ENCODE results near the gene MEIOB. TPM values are rescaled to one million over a fixed set of nuclear protein-coding genes. Genes with fewer than 3 reads are reported as not detected.

MEIOB gene
- total RNA-seq, 6 experiments from 2014 or later, result not detected

GRCh38 chr16:1822801-1823200, 49.2 kb downstream of the MEIOB start:
- Mint-ChIP-seq H3K27me3 (ENCODE audit: insufficient read depth) (peaks cover 3% of the 10 kb centered on the region; the same call in 1 of the 2 replicates), H3K36me3 (ENCODE audit: low read depth) (peaks cover 6% of the 10 kb centered on the region), H3K27ac (no peak overlapping the region), H3K9me3 (no peaks in the 10 kb centered on the region), H3K4me3 (no peak overlapping the region), H3K4me1 (ENCODE audit: low read depth) (peaks cover 18% of the 10 kb centered on the region)
- TF ChIP-seq, protein P1, sequence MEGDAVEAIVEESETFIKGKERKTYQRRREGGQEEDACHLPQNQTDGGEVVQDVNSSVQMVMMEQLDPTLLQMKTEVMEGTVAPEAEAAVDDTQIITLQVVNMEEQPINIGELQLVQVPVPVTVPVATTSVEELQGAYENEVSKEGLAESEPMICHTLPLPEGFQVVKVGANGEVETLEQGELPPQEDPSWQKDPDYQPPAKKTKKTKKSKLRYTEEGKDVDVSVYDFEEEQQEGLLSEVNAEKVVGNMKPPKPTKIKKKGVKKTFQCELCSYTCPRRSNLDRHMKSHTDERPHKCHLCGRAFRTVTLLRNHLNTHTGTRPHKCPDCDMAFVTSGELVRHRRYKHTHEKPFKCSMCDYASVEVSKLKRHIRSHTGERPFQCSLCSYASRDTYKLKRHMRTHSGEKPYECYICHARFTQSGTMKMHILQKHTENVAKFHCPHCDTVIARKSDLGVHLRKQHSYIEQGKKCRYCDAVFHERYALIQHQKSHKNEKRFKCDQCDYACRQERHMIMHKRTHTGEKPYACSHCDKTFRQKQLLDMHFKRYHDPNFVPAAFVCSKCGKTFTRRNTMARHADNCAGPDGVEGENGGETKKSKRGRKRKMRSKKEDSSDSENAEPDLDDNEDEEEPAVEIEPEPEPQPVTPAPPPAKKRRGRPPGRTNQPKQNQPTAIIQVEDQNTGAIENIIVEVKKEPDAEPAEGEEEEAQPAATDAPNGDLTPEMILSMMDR (IDR thresholded peaks at IDR 0.05), result no peak
- DNase-seq, result no peak

DNA sequence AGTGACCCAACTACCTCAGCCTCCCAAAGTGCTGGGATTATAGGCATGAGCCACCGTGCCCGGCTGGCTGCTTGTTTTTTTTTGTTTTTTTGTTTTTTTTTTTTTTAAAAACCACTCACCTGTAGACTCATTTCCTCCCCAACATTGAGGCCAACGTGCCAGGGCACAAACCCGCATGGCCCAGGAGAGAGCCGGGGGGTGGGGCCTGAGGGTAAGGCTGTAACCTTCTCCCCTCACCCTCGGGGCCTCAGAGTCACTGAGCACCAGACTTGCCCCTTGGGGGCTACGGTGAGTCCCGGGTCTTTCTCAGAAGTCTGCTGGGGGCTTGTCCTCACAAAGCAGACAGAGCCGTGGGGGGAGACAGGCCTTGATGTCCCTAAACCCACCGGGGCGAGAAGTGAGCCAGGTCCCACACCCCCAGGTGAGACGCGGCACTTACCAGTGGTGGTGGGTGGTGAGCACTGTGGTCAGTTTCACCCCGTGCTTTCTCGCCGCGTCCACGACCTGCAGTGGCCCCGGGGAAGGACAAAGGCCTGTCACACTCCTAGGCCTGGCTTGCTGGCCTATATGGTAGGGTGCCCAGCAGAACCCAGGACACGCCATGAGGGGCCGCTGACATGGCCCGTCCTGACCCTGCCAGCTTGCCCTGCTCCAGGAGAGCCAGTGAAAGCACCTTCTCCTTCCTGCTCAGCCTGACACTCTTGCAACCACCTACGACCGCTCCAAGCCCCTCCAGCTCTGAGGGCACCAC, 49.9 kb downstream of the MEIOB start:
- Mint-ChIP-seq H3K27ac (no peak overlapping the region), H3K36me3 (ENCODE audit: low read depth) (no peaks in the 10 kb centered on the region), H3K9me3 (no peaks in the 10 kb centered on the region), H3K4me3 (no peak overlapping the region), H3K27me3 (ENCODE audit: insufficient read depth) (peaks cover 3% of the 10 kb centered on the region; the same call in 1 of the 2 replicates), H3K4me1 (ENCODE audit: low read depth) (peaks cover 13% of the 10 kb centered on the region)
- DNase-seq, result no peak
- TF ChIP-seq, protein P1 (IDR thresholded peaks at IDR 0.05), result no peak

DNA sequence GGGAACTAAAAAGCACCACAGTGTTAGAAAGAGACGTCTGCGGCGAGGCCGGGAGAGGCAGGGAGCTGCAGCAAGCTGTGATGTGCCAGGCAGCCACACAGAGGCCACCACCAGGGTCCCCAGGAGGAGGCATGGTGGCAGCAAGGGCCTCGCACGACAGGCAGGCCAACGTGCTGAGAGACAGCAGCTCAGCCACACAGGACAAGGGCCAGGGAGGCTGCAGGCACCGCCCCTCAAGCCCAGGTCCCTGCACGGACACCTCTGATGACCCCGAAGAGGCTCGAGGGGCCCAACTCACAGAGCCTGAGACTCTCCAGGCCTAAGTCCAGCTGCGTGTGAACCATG, 51.0 kb downstream of the MEIOB start:
- H3K9me3 Mint-ChIP-seq, result no peaks in the 10 kb centered on the region
- TF ChIP-seq, protein P1 (IDR thresholded peaks at IDR 0.05), result no peak
- H3K36me3 Mint-ChIP-seq (ENCODE audit: low read depth), result no peaks in the 10 kb centered on the region
- H3K4me3 Mint-ChIP-seq, result no peak overlapping the region
- H3K27ac Mint-ChIP-seq, result no peak overlapping the region
- no peak for DNase-seq
- peaks cover 13% of the 10 kb centered on the region for H3K4me1 Mint-ChIP-seq (ENCODE audit: low read depth)
- peaks cover 3% of the 10 kb centered on the region; the same call in 1 of the 2 replicates for H3K27me3 Mint-ChIP-seq (ENCODE audit: insufficient read depth)

- no peaks in the 10 kb centered on the region for H3K36me3 Mint-ChIP-seq (ENCODE audit: low read depth)
- TF ChIP-seq, protein P1 (IDR thresholded peaks at IDR 0.05), result no peak
- peaks cover 13% of the 10 kb centered on the region for H3K4me1 Mint-ChIP-seq (ENCODE audit: low read depth)
- no peak for DNase-seq
- peaks cover 3% of the 10 kb centered on the region; the same call in 1 of the 2 replicates for H3K27me3 Mint-ChIP-seq (ENCODE audit: insufficient read depth)
- no peak overlapping the region for H3K27ac Mint-ChIP-seq
- H3K4me3 Mint-ChIP-seq, result no peak overlapping the region
- H3K9me3 Mint-ChIP-seq, result no peaks in the 10 kb centered on the region
Observed at GRCh38 chr16:1820096-1820945, 51.6 kb downstream of the MEIOB start.

GRCh38 chr16:1819611-1820010, 52.4 kb downstream of the MEIOB start:
- no peak for DNase-seq
- TF ChIP-seq, protein P1 (IDR thresholded peaks at IDR 0.05), result no peak
- Mint-ChIP-seq H3K36me3 (ENCODE audit: low read depth) (no peaks in the 10 kb centered on the region), H3K4me3 (no peak overlapping the region), H3K27ac (no peak overlapping the region), H3K4me1 (ENCODE audit: low read depth) (peaks cover 11% of the 10 kb centered on the region), H3K9me3 (no peaks in the 10 kb centered on the region), H3K27me3 (ENCODE audit: insufficient read depth) (no peaks in the 10 kb centered on the region)
